Coronary artery (tissue), 2 donors: Measurements from ENCODE around the gene NOS3.

ENCODE experiments used
- DNase-seq: peaks from one replicate; pipeline ENCODE4 v3.0.0-alpha.2; 2017; ENCODE audit warnings: low spot score
- H3K27ac ChIP-seq, 2 donors: fragments of 200-600 bp; sonication (generic); one replicate each; pipeline ENCODE4 v1.5.1; 2016 to 2019
- H3K4me3 ChIP-seq: fragments of 200-600 bp; sonication (generic); 2 replicates; pipeline ENCODE4 v1.5.1; 2016; ENCODE audit warnings: mild to moderate bottlenecking, moderate library complexity
- TF ChIP-seq, protein P1 (sequence below): fragments of 200-600 bp; sonication (generic); IDR thresholded peaks from one replicate; pipeline ENCODE4 v1.5.1; 2019; ENCODE audit warnings: antibody characterized with exemption

The NOS3 gene

DNA sequence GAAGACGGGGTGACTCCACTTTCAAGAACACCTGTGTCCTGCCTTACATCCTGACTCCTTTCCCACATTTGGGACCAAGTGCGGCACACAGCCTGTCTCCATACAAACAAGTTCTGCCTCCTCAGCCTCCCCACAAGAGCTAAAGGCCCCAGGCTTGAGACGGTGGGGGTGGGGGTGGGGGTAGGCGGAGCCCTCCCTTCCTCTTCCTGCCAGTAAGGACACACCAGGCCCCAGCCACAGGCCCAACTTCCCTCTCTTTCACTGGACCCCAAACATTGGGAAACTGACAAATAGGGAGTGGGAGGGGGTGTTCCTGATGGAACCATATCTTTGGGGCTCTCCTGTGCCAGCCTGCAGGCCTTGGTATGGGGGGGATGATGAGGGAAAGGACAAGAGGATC, 62.3 kb downstream of the NOS3 start:
- no peak overlapping the region for H3K4me3 ChIP-seq
- H3K27ac ChIP-seq, result no peak overlapping the region
- TF ChIP-seq, protein P1, sequence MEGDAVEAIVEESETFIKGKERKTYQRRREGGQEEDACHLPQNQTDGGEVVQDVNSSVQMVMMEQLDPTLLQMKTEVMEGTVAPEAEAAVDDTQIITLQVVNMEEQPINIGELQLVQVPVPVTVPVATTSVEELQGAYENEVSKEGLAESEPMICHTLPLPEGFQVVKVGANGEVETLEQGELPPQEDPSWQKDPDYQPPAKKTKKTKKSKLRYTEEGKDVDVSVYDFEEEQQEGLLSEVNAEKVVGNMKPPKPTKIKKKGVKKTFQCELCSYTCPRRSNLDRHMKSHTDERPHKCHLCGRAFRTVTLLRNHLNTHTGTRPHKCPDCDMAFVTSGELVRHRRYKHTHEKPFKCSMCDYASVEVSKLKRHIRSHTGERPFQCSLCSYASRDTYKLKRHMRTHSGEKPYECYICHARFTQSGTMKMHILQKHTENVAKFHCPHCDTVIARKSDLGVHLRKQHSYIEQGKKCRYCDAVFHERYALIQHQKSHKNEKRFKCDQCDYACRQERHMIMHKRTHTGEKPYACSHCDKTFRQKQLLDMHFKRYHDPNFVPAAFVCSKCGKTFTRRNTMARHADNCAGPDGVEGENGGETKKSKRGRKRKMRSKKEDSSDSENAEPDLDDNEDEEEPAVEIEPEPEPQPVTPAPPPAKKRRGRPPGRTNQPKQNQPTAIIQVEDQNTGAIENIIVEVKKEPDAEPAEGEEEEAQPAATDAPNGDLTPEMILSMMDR, result no peak
- DNase-seq, result no peak

DNA sequence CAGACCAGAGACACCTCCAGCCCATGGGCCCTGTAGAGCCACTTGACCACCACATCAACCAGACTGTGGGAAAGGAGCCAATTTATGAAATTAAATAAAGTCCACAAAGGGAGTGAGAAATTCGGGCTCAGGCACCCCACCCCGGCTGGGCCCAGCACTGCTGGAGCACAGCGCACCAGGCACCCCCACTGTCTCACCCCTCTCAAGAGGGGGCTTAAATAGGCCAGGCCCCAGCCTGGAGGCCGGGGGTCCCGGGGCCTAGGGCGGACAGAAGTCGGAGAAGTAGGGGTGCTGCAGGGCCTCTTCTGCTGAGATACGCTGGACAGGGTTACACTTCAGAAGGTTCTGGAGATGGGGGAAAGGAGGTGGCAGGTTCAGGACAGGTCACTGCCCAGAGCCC, 62.9 kb downstream of the NOS3 start:
- Histone ChIP-seq H3K4me3 (no peak overlapping the region), H3K27ac (no peak overlapping the region)
- TF ChIP-seq, protein P1, result no peak
- no peak for DNase-seq

DNA sequence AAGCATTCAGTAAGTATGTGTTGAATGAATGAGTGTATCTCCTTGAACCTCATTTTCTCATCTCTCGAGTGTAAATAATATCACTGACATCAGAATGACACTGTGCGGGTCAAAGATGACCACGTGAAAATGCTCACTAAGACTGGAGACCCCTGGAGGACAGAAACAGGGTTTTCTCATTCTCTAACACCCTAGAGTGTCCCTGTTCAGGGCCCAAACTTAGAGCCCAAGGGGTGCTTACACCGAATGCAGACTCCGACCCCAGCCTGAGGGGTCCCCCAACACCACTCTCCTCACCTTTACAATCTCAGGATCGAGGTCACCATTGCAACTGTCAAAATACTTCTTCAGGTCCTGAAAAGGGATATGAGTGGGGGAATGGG, 65.5 kb downstream of the NOS3 start:
- DNase-seq, result no peak
- Histone ChIP-seq H3K27ac (no peak overlapping the region), H3K4me3 (no peak overlapping the region)
- TF ChIP-seq, protein P1, result no peak

DNA sequence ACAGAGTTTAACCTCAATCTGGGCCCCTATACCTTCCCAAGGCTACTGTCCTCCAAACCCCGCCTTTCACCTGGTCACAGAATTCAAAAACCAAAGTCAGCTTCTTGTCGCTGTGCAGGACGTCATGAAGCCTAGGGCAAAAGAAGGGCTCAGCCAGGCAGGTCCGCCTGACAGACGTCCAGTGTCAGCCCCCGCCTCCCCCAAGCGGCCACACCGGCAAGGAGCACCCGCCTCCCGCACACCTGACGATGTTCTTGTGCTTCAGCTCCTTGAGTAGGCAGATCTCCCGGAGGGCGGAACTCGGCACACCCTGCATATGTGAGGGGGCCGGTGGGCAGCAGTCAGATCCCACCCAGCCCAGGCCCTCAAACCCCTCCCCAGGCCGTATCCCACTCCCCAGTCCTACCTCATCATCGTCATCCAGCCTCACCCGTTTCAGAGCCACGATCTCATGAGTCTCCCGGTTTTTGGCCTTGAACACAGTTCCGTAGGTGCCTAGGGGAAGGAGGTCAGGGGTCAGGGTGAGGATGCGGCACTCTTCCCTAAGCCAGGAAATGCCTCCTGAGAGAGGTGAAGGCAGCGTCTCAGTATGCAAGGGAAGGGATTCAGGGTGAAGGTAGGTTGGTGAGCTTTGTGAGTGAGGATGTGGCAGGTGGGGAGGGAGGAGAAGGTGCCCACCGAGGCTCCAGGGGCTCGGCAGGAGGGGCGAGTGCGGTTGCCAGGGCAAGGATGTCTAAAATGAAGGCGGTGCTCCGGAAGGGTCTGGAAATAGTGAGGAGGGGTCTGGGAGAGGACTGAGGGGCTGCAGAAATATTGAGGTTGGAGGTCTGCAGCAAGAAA, 66.1 kb downstream of the NOS3 start:
- Histone ChIP-seq H3K27ac (no peak overlapping the region), H3K4me3 (peak overlapping the region; percentile 84)
- TF ChIP-seq, protein P1, result no peak
- no peak for DNase-seq

DNA sequence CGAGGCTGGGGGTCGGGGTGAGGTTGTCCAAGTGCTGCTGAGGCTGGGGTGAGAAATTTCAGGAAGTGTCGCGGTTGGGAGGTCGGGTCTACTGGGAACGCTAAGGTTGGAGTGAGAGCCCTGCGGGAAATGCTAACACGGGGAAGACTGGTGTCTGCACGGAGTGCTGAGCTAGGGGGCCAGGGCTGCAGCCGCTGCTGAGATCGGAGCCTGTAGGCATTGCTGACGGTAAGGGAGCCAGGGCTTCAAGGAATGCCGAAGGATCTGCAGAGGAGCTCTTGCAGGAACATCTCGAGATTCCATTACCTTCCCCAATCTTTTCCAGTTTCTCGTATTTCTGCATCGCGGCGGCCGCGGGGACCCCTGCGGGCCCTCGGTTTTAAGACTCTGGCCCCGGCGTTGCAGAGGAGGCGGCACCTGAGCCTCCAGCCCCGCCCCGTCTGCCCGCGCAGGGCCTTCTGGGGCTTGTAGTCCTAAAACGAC, 66.7 kb downstream of the NOS3 start, which contains the start of gene CDK5:
CDK5 (minus strand) TSS at position 392 of the 483 bp plus-strand sequence; CDS start at position 343, 49 bp downstream.
- Histone ChIP-seq H3K27ac (peak within 1 kb of the TSS; percentile 97 to 99), H3K4me3 (peak within 1 kb of the TSS; percentile 84)
- DNase-seq, result peak; percentile 83
- TF ChIP-seq, protein P1, result no peak

DNA sequence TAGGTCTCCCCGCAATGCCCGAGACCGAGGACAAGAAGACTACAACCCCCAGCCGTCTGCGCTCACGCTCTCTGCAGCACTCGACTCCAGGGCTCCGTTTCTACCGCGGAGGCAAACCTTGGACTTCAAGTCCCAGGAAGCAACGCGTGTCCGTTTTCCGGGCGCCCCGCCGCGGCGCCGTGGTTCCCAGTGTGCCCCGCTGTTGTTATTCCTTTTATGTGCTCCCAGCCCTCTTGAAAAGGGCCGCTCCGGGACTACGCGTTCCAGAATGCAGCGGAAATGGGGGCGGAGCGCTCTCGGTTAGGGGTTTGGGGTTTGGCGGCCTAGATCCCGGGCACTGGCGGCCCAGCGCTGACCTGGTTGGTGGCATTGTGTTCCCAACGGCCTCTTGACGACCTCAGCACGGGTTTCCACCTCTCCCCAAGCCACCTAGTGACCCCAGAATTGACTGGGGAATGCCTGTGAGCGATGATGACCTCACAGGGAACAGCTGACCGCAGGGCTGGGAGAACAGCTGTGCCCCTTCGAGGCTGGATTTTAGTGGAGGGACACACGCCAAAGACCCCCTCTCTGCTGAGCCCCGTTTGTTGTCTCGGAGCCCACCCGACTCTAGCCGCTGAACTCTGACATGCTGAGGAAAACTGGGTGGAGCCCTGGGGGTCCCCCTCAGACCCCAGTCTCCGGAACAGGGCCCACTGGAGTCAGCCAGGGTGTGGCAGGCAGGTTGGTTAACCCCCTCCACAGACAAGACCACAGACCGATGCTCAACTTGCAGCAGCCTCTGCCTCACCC, 67.4 kb downstream of the NOS3 start:
- H3K27ac ChIP-seq, result peak overlapping the region; percentile 97 to 99
- TF ChIP-seq, protein P1, result no peak
- DNase-seq, result peak; percentile 100
- H3K4me3 ChIP-seq, result peak overlapping the region; percentile 84
